GM06990 (cell line): ENCODE results near the gene SLC4A3.

Experiments
- DNase-seq: peaks from one replicate; pipeline ENCODE4 v3.0.0-alpha.2; 2011; ENCODE audit not compliant: insufficient read length; ENCODE audit errors: extremely low read depth
- H3K27me3 ChIP-seq: replicated peaks from 2 replicates; pipeline ENCODE4 v1.6.0; 2011; ENCODE audit warnings: low read length; ENCODE audit not compliant: control insufficient read depth, insufficient read depth
- H3K36me3 ChIP-seq: 2 replicates; pipeline ENCODE4 v1.5.1; 2011; ENCODE audit warnings: low read length; ENCODE audit not compliant: control insufficient read depth, insufficient read depth
- H3K4me3 ChIP-seq: replicated peaks from 2 replicates; pipeline ENCODE4 v1.5.1; 2011; ENCODE audit warnings: low read depth, mild to moderate bottlenecking, control low read depth, low read length
- CTCF ChIP-seq: IDR thresholded peaks from 2 replicates; pipeline ENCODE4 v1.5.1; 2011; ENCODE audit warnings: low read length, control low read depth, mild to moderate bottlenecking, inconsistent platforms; ENCODE audit not compliant: insufficient read depth, poor library complexity, severe bottlenecking

Gene SLC4A3

GRCh38 chr2:219656526-219656925, 29.1 kb downstream of the SLC4A3 start:
- H3K4me3 ChIP-seq = no peak overlapping the region
- H3K27me3 ChIP-seq = no peaks in the 10 kb centered on the region
- no peak for TF ChIP-seq CTCF
- DNase-seq = no peak
- H3K36me3 ChIP-seq = no peaks in the 10 kb centered on the region

DNA sequence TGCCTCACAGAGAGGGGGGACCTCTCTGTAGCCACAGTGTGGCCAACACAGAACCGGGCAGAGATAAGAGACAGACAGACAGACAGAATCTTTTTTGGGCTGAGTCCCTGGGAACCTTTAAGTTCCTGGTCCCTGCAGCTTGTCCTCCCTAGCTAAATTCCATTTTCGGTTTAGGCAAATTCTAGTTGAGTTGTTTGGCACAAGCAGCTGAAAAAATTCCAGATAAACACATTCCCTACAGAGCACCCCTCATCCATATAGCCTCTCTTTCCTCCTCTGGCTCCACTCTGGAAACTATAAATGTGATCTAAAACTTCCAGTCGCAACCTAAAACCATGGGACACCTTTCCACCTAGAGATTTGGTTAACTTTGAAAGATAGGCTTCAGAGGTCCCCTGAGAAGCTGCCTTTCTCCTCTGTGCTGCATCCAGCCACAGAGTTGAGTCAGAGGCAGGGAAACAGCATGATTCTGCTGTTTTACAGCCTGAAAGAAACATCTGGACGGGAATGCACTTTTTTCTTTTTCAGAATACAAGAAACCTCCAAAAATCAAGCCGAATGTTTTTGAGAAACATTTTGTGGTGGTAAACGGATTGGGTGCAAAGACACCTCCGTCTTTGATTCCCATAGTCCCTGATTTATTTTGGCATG, 30.9 kb downstream of the SLC4A3 start:
- Histone ChIP-seq H3K36me3 (no peaks in the 10 kb centered on the region), H3K4me3 (no peak overlapping the region), H3K27me3 (no peaks in the 10 kb centered on the region)
- no peak for DNase-seq
- TF ChIP-seq CTCF = no peak

- Histone ChIP-seq H3K4me3 (no peak overlapping the region), H3K27me3 (no peaks in the 10 kb centered on the region), H3K36me3 (no peaks in the 10 kb centered on the region)
- no peak for TF ChIP-seq CTCF
- no peak for DNase-seq
These were observed 31.4 kb downstream of the SLC4A3 start for GRCh38 chr2:219658874-219659273.

DNA sequence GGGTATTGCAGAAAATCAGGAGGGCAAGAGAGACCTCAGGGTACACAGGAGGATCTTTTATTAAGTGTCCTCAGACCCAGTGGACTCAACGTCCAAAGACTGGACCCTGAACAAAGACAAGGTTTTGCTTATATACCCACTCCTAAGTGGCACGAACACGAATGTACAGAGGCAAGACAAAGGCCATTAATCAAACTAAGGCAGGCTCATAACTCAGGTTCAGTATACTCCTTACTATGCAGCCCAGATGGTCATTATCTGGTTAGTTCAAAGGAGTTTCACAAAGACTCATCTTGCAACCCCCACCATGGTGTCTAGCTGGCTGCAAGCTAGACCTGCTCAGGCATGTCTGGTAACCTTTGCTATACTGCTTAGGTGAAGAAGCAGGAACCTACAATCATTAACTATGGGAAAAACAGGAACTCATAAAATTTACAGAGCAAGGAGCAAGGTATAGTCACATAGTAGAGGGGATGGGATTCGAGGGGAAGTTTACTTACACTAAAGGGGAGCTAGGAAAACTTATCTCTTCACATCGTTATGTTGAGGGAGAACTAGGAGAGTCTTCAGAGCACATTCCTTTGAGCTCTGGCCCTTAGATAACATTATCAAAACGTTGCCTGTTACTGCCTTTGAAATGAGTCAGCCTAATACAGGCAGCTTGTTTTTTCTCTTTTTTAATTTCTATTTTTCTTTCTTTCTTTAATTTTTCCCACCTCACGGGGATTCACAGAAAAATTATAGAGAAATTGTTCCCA, 33.9 kb downstream of the SLC4A3 start:
- no peak for DNase-seq
- TF ChIP-seq CTCF = no peak
- H3K36me3 ChIP-seq = no peaks in the 10 kb centered on the region
- no peak overlapping the region; the same call in 1 of the 2 replicates for H3K4me3 ChIP-seq
- no peaks in the 10 kb centered on the region for H3K27me3 ChIP-seq

DNA sequence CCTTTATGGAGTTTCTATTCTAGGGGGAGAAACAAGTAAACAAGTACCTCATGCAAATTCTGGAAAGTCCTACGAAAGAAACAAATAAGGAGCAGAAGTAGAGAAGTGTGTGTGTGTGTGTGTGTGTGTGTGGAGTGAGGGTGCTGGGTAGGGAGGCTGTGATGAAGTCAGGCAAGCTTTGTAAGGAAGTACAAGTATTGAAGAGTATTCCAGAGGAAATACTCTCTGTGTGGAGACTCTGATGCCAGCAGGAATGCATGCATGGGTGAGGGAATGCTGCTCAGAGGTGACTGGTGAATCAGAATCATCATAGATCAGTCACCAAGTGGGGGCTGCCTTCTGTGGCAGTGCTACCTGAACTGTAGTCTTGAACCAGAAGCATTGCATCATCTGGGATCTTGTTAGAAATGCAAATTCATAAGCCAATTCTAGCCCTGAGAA, 34.5 kb downstream of the SLC4A3 start:
- TF ChIP-seq CTCF = no peak
- H3K36me3 ChIP-seq = no peaks in the 10 kb centered on the region
- DNase-seq = no peak

More for the DNA sequence above, 34.5 kb downstream of the SLC4A3 start:
- no peak overlapping the region for H3K4me3 ChIP-seq
- no peaks in the 10 kb centered on the region for H3K27me3 ChIP-seq
